Measurements from ENCODE around the gene SPTSSB.

SPTSSB gene
- 0 to 0.19 (median 0) reads per million in 3 experiments for total RNA-seq

DNA sequence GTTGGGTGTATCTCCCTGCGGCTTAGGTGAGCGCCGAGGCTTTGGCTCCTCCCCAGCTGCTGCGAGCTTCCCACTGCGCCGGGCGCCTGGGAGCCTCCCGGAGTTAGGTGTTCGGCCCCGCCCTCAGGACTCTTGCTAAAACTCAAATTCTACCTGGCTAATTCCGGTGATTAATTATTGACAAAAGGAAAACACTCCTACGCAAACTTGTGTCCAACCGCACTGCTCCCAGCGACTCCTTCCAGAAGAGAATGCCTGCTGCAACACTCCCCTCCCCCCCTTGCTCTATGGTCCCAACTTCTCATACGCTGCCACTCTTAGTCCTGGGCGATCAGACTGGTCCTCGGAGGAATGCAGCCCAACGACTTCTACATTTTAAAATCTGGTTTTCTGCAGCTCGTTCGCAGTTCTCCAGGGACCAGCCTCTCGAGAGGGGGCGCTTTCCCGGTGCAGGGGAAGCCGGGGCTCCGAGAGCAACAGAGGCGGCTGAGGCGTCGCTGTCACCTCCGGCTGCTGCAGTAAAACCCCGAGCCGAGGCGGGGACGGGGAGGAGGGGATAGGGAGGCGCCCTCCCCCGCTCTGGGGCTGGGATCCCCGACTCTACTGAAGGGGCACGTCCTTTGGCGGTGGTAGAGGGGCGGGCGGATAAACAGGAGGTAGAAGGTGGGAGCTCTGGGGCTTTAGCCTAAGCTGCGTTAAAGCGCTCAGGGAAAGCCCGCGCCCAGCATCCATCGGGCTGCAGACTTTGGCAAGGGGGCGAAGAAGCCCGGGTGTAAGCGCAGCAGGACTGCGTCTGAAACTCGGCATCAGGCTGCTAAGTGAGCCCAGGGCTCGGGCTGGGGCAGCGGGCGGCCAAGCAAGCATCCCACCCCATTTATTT, at the start of gene SPTSSB:
Gene SPTSSB, minus strand, starts transcription at position 77 of the 880 bp plus-strand sequence. CDS start 25,194 bp downstream, outside the sequence.
- peak; percentile 39 for DNase-seq

DNA sequence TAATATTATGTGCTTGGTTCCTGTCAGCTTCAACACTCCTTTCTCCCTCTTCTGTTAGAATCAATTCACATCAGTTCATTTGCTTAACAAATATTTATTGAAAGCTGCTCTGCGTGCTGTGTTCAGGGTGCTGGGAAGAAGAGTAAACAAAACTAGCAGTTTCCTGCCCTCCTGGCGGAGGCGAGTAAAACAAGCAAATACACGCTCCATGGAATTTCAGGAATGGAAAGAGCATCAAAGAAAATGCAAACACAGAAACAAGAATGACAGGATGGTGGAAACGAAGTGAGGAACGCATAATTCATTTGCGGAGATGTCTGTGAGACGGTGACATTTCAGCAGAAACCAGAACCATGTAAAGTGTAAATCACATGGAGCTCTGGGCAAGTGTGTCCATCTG, 49.4 kb upstream of the SPTSSB start:
- DNase-seq = no peak

GRCh38 chr3:161419555-161420333, 48.4 kb upstream of the SPTSSB start:
- no peak for DNase-seq

- DNase-seq = no peak
These were observed 44.4 kb upstream of the SPTSSB start for GRCh38 chr3:161415506-161416231.

DNA sequence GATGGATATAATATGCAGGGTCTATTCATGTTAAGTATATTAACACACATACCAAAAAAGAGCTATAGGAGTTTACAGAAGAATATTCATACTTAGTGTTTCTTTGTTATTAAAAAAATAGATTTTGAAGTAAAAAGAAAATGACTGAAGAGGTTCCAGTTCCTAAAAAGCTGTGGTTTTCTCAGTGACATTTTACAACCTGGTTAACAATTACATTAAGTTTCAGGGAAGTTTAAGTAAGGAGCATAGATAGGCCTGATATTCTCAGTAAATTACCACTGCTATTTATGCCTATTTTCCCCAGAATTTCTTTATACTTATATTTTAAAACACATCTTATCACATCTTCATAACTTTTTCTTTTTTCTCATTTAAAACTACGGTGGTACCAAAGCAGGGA, 43.6 kb upstream of the SPTSSB start:
- DNase-seq = no peak

GRCh38 chr3:161413855-161414210, 42.5 kb upstream of the SPTSSB start:
- no peak for DNase-seq

DNA sequence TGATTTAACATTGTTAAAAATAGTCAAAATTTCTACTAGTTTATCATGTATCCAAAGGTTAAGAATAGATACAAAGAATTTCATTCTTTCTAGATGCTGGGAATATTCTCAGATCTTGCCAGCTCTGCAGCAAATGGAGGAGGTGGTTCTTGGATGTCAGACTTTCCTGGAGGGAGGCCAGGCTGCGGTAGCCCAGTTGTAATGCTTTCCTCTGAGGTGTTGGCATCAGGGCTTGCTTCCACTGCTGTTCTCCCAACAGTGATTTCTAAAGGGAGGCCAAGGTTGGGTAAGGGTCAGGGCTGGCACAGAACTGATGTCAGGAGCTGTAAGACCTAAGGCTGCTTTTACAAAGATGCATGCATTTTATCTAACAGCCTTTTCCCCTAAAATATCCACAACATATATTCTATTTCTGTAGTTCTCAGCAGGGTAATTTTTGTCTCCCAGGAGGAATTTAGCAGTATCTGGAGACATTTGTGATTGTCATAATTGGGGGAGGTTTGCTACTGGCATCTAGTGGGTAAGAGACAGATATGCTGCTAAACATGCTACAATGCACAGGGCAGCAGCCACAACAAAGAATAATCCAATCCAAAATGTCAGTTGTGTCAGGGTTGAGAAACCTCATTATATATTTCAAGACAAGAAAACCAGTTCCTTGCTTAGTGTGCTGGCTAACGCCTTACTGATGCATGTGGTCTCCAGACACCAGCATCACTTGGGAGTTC, 42.0 kb upstream of the SPTSSB start:
- no peak for DNase-seq

DNA sequence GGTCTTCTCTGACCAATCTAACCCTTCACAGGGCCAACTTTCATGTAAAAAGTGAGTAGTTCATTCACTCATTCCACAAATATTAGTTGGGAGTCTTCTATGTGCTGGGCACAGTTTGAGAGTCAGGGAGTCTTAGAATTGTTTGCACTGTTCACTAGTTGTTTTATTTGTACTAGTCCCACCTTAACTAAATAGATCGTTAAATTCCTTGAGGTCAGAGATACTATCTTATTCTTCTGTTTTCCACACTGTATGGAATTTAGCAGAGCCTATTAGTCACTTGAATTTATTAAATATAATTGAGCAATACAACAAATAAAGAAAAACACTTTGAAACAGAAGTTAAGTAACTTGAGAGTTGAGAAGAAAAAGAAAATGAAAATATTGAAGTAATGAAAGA, 40.8 kb upstream of the SPTSSB start:
- DNase-seq = no peak

DNA sequence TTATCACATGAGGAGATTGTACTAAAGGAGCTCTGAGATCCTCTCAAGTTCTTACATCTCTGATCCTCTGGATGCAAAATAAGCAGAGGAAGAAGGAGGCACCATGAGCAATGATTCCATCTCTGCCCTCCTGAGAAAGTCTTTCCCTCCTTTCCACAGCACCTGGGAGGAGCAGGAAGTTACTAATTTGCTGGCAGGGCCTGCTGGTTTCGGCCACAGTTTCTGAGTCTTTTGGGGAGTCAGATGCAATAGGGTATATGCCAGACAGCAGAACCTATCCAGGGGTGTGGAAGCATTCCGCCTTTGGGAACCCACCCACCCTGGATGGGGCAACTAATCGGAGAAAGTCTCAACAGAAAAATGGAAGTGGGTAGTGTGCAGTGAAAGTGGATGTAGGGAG, 38.5 kb upstream of the SPTSSB start:
- no peak for DNase-seq

GRCh38 chr3:161409069-161409468, 37.8 kb upstream of the SPTSSB start:
- DNase-seq = peak; percentile 33

DNA sequence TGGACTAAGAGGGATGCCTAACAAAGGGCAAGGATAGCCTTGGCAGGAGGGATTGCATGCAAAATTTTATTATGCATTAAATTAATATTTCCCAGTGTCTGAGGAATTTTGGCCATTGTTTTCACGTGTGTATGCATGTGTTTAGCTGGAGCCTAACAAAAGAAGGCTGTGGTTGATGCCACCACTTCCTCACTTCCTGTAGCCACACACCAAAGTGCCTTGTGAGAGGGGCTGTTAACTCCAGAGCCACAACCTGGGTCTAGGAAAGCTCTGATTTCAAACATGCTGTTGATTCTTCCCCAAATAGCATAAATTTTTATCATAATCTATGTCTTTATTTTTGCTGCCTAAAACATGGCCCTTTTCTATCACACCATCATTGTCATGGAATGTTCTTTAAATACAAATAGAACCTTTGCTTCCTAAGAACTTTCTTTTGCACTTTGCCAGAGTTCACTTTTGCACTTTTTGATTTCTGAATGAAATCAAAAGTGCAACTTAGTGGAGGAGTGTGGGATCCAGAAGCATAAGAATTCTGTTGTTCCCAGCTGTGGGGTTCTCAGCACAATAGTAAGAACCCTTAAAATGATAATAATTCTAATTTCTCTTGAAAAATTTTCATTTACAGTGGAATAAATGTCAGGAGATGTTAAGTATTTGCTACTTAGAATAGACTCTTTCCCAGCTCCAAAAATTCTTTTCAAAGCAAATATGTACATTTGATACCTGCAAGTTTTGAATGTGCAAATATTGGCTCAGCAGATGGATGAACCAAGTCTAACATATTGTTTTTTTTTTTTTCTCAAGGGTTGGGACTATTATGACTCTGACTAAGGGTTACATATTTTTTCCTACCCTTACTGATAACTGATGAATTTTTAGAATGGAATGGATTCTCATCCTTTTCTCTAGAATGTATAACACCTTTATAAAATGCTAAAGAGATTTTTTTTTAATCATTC, 35.6 kb upstream of the SPTSSB start:
- peak; percentile 23 for DNase-seq

DNA sequence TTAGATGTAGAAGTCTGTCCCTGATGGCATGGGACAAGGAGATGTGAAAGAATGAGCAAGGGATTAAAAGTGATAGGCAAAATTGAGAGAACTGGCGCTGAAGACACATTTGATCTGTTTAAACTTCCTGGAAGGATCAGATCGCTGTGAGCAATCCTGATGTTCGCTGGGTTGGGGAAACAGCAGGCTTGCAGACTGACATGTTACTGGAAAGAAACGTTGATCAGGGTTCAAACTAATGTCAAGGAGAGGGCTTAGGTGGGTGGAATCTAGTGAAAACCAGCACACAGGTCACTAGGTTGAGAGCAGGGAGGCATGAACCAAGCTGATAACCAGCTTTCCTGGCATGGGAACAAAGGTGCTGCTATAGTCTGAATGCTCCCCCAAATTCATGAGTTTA, 34.5 kb upstream of the SPTSSB start:
- DNase-seq = no peak

- no peak for DNase-seq
These were observed 33.8 kb upstream of the SPTSSB start for GRCh38 chr3:161405087-161405486.

DNA sequence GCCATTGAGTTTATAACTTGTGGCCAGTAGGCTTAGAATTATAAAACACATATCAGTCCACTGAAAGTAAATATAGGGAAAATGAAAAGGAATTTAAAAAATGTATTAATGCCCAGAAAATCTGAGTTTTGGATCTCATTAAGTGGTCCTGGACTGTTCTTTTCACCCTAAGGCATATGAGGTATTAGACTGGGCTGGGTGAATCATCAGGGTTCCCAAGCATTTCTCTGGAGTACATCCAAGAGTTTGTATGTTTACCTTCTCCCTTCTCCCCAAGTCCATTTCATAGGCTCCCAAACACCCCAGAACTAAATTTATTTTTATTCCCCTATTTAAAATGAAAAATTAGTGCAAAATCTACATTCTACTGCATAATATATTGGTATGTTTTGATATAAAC, 31.9 kb upstream of the SPTSSB start:
- no peak for DNase-seq

GRCh38 chr3:161401389-161401788, 30.1 kb upstream of the SPTSSB start:
- no peak for DNase-seq

GRCh38 chr3:161400650-161401049, 29.3 kb upstream of the SPTSSB start:
- no peak for DNase-seq

GRCh38 chr3:161395115-161396012, 24.0 kb upstream of the SPTSSB start:
- peak; percentile 65 for DNase-seq

DNA sequence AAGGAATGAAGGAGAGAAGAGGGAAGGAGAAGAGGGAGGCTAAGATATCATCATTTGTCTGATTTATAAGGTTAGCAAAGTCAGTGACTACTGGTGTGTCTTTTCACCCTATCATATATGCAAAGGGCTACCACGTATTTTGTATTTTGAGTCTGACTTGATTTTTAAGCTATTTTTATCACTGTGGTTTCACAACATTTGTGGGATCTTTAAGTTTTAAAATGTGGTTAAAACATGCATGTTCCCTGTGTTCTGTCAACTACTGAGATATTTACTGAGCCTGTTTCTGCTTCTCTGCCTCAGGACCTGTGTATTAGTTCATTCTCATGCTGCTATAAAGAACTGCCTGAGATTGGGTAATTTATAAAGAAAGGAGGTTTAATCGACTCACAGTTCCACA, 22.5 kb upstream of the SPTSSB start:
- DNase-seq = no peak

- no peak for DNase-seq
These were observed 22.0 kb upstream of the SPTSSB start for GRCh38 chr3:161393310-161393709.

- DNase-seq = no peak
These were observed 21.5 kb upstream of the SPTSSB start for GRCh38 chr3:161392853-161393252.
